Endothelial cell (in vitro differentiated cells): ENCODE results near the gene GATA5. TPM values are rescaled to one million over a fixed set of nuclear protein-coding genes. Genes with fewer than 3 reads are reported as not detected.

Source experiments
- DNase-seq: peaks from one replicate; pipeline ENCODE4 v3.0.0; 2021; ENCODE audit warnings: low spot score
- H3K27ac Mint-ChIP-seq: one replicate; pipeline ENCODE4 v1.8.0; 2021; ENCODE audit warnings: mixed read lengths, inconsistent platforms; ENCODE audit not compliant: unreplicated experiment
- H3K27me3 Mint-ChIP-seq: one replicate; pipeline ENCODE4 v1.8.0; 2021; ENCODE audit warnings: mild to moderate bottlenecking, moderate library complexity, mixed read lengths, inconsistent platforms; ENCODE audit not compliant: unreplicated experiment
- H3K36me3 Mint-ChIP-seq: one replicate; pipeline ENCODE4 v1.8.0; 2021; ENCODE audit warnings: mild to moderate bottlenecking, low read depth, mixed read lengths, inconsistent platforms; ENCODE audit not compliant: unreplicated experiment
- H3K4me1 Mint-ChIP-seq: one replicate; pipeline ENCODE4 v1.8.0; 2021; ENCODE audit warnings: mild to moderate bottlenecking, mixed read lengths, inconsistent platforms; ENCODE audit not compliant: unreplicated experiment
- H3K4me3 Mint-ChIP-seq: one replicate; pipeline ENCODE4 v1.8.0; 2021; ENCODE audit warnings: mild to moderate bottlenecking, mixed read lengths, inconsistent platforms; ENCODE audit not compliant: unreplicated experiment
- H3K9me3 Mint-ChIP-seq: one replicate; pipeline ENCODE4 v1.8.0; 2021; ENCODE audit warnings: mixed read lengths, inconsistent platforms; ENCODE audit not compliant: unreplicated experiment
- CTCF ChIP-seq: fragments of 200-600 bp; sonication (generic); IDR thresholded peaks from one replicate; pipeline ENCODE4 v1.5.0; 2021; ENCODE audit warnings: antibody characterized with exemption; ENCODE audit not compliant: unreplicated experiment
- total RNA-seq: library from RNA; stranded (reverse); fragmentation: NEBNext Ultra II Directional; extraction: Animal tissue kit (Norgen Biotek cat#: 25700); gene quantifications from one replicate; pipeline ENCODE4 v1.2.1, GENCODE V29; 2021; ENCODE audit not compliant: unreplicated experiment

GATA5 gene
- total RNA-seq, 1 donor from 2014 or later = not detected

- Mint-ChIP-seq H3K27ac (no peak overlapping the region), H3K4me3 (no peak overlapping the region), H3K27me3 (peaks cover 21% of the 10 kb centered on the region), H3K9me3 (no peaks in the 10 kb centered on the region), H3K36me3 (peaks cover 5% of the 10 kb centered on the region), H3K4me1 (peaks cover 1% of the 10 kb centered on the region)
- no peak for TF ChIP-seq CTCF
- DNase-seq = no peak
Observed at GRCh38 chr20:62477669-62478455, 2.1 kb upstream of the GATA5 start.

GRCh38 chr20:62476056-62476838 lies 452 bp upstream of the GATA5 start:
- DNase-seq = peak; percentile 29
- no peak overlapping the region for H3K27ac Mint-ChIP-seq
- H3K9me3 Mint-ChIP-seq = no peaks in the 10 kb centered on the region
- no peaks in the 10 kb centered on the region for H3K4me1 Mint-ChIP-seq
- peaks cover 20% of the 10 kb centered on the region for H3K27me3 Mint-ChIP-seq
- no peak for TF ChIP-seq CTCF
- H3K4me3 Mint-ChIP-seq = no peak overlapping the region
- H3K36me3 Mint-ChIP-seq = peaks cover 5% of the 10 kb centered on the region

- DNase-seq = no peak
Observed at GRCh38 chr20:62475027-62475771, 596 bp downstream of the GATA5 start.

GRCh38 chr20:62474604-62475026 lies 1.2 kb downstream of the GATA5 start:
- H3K4me1 Mint-ChIP-seq = no peaks in the 10 kb centered on the region
- peaks cover 5% of the 10 kb centered on the region for H3K36me3 Mint-ChIP-seq
- peaks cover 22% of the 10 kb centered on the region for H3K27me3 Mint-ChIP-seq
- no peak for DNase-seq
- no peak overlapping the region for H3K4me3 Mint-ChIP-seq
- no peaks in the 10 kb centered on the region for H3K9me3 Mint-ChIP-seq
- no peak for TF ChIP-seq CTCF
- no peak overlapping the region for H3K27ac Mint-ChIP-seq

More at GRCh38 chr20:62475027-62475771, 596 bp downstream of the GATA5 start:
- H3K4me1 Mint-ChIP-seq = no peaks in the 10 kb centered on the region
- H3K36me3 Mint-ChIP-seq = peaks cover 5% of the 10 kb centered on the region
- no peaks in the 10 kb centered on the region for H3K9me3 Mint-ChIP-seq
- H3K27ac Mint-ChIP-seq = no peak overlapping the region
- peaks cover 18% of the 10 kb centered on the region for H3K27me3 Mint-ChIP-seq
- H3K4me3 Mint-ChIP-seq = no peak overlapping the region
- TF ChIP-seq CTCF = no peak
